Hematopoietic multipotent progenitor cell (in vitro differentiated cells): Measurements from ENCODE around the gene IGFBP4. TPM values are rescaled to one million over a fixed set of nuclear protein-coding genes. Genes with fewer than 3 reads are reported as not detected.

Experiments
- DNase-seq, 3 donors: peaks; one replicate each; pipeline ENCODE4 v3.0.0-alpha.2; 2011 to 2015; ENCODE audit warnings: low read depth in 2 of 3, low spot score in 2 of 3
- total RNA-seq: library from RNA; depleted of rRNA; stranded (reverse); fragments of >200 nt; gene quantifications from one replicate; pipeline ENCODE4 v1.2.3, GENCODE V29; 2012

Gene IGFBP4
- total RNA-seq, 1 donor: 1.3 TPM

- DNase-seq: no peak
Observed at GRCh38 chr17:40485851-40486521, 42.7 kb downstream of the IGFBP4 start.

- DNase-seq: no peak
Observed at GRCh38 chr17:40486522-40487370, 43.5 kb downstream of the IGFBP4 start.

DNA sequence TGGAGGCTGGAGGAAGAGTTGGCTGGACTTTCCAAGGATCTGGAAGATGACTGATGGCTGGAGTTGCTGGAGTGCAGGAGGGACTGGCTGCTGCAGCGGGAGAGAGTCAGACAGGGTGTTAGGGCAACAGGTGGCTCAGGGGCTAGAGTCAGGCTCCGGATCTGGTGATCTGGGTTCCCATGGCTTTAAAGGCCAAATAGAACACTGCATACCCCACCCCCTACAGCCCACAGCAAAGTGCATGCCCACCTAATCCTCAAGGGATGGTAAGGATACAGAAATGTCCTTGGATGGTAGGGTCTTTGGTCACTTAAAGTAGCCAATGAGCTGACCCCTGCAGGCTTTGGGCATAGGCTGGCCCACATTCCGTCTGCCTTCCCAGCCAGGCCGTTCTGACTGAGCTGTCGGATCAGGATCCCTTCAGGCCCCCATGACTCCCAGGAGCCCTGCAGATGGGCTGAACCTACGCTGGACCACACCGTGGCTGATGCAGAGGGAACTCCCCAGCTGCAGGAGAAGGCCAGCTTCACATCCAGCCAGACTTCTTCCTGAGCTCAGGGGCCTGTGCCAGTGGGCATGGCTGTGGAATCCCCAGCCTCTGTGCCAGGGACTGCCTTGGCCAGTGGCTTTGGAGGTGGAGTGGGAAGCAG lies 44.2 kb downstream of the IGFBP4 start:
- no peak for DNase-seq

- DNase-seq: no peak
Observed at GRCh38 chr17:40490289-40490853, 47.1 kb downstream of the IGFBP4 start.

- DNase-seq: no peak
Observed at GRCh38 chr17:40490982-40491381, 47.7 kb downstream of the IGFBP4 start.

DNA sequence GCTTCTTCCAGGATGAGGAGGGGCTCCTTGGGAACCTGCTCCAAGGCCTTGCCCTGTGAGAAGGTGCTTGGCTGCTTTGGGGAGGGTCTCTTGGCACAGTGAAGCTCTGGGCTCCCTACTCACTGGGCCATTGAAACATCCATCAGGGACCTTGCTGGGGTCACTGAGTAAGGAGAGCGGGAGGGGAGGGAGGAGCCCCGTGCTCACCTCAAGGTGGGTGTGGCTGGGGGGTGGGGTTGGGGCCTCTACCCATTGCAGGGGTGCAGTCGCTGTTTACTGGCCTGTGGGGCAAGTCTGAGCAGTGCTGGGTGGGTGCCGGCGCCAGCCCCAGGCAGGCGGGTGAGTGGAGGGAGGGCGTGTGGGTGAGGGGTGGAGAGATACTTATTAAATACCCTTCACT lies 48.2 kb downstream of the IGFBP4 start:
- no peak for DNase-seq

DNA sequence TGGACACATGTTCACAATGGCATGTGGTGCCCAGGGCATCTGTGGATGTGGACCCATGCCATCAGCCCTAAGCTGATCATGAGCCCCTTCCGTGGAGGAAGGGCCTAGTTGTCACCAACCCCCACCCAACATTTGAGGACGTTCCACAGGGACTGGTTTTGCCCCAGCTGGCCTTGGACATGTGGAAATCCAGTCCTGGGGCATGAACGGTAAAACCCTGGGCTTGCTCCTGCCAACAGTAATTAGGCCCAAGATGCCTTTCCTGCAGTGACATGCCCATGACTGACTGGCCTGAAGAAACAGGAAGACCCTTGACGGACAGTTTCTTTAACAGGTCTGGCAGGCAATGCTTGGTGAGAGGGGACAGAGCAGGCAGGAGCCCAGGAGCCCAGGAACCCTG lies 50.4 kb downstream of the IGFBP4 start:
- DNase-seq: no peak

- no peak for DNase-seq
Observed at GRCh38 chr17:40495140-40495539, 51.9 kb downstream of the IGFBP4 start.

GRCh38 chr17:40496170-40496569 lies 52.9 kb downstream of the IGFBP4 start:
- no peak for DNase-seq

DNA sequence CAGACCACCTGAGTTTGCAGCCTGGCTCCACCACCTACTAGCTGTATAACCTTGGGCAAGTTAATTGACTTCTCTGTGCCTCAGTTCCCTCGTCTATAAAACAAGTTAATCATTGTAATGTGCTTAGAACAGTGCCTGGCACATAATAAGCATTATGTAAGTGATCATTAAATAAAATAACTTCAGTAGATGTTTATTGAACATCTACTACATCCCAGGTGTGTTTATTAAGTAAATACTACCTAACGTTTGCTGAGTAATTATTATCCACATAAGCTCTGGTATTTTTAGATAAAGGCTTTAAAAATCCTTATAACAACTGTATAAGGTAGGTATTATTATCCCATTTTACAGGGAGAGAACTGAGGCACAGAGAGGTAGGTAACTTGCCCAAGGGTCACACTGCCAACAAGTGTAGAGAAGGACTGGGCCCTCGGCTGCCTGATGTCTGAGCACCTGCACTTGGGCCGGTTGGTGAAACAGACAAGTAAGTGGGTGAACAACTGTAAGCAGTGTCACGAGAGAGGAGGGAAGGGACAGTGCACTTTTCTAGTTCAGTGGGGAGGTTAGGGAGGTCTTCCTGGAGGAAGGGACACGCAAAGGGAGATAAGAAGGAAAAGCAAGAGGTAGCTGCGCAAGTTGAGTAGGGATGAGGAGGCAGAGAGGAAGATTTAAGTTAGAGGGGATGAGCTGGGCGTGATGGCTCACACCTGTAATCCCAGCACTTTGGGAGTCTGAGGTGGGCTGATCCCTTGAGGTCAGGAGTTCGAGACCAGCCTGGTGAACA lies 53.6 kb downstream of the IGFBP4 start:
- DNase-seq: no peak

DNA sequence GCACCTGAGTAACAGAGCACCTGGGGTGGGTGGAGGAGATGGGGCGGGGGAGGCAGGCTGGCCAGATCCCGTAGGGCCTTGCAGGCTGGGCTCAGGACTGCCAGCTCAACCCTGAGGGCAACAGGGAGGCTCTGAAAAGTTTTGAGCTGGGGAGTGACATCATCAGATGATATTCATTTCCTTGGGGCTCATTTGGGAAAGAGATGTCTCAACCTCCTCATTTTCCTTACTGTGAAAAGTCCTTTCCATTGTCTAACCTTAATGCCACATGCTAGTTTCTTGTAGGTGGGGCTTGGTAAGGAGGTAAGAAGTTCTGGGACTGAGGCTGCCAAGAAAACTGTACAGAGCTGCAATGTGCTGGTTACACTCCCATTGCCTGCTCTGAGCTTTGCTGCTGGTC lies 54.4 kb downstream of the IGFBP4 start:
- DNase-seq: no peak

GRCh38 chr17:40498281-40499084 lies 55.2 kb downstream of the IGFBP4 start:
- no peak for DNase-seq

DNA sequence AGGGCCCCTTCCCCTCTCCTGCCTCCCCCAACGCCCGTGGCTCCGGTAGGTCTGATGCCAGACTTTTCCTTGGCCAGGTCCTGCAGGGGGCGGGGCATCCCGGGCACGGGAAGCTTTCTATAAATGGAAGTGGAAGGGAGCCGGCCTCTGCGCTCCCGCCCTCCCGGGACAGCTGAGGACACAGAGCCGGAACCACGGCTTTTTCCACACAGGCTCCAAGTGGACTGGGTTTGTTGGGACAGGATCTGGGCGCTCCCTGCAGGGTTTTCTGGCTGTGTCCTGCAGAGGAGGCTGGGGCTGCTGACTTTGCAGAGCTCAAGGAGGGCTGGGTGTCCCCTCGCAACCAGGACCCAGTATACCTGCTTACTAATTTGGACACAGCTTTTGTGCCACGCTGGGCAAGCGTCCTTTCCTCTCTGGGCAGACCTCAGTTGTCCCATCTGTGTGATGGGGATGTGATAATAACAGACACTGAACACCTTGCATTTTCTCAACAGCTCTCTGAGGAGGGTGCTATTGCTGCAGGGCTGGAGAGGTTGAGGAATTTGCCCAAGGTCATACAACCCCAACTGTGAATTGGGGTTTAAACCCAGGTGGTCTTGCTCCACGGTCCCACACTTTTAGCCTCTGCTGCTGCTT lies 56.4 kb downstream of the IGFBP4 start:
- no peak for DNase-seq

GRCh38 chr17:40500190-40500589 lies 56.9 kb downstream of the IGFBP4 start:
- no peak for DNase-seq

- DNase-seq: no peak
Observed at GRCh38 chr17:40500709-40501108, 57.5 kb downstream of the IGFBP4 start.

DNA sequence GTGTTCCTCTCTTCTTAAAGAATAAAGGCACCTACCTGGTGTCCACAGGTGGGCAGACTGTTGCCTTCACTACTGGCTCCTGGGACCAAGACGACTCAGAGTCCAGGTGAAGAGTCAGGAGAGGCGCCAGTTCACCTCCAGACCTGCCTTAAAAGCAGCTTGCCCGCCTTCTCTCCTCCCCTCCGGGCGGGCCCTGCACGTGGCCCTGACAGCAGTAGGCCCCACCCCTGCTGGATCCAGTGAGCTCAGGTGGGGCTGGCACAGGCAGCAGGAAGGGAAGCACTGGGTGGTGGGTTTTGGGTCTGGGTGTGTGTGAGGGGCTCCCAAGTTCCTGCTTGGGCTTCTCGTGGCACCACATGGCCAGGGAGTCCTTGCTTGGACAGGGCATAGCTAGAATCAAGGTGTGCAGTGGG lies 58.3 kb downstream of the IGFBP4 start, which contains the start of gene TNS4:
Gene TNS4 (minus strand): TSS at position 125 of the 413 bp plus-strand sequence. CDS start 5,198 bp downstream, outside the sequence.
- DNase-seq: no peak

- no peak for DNase-seq
Observed at GRCh38 chr17:40502716-40503115, 59.5 kb downstream of the IGFBP4 start.

GRCh38 chr17:40503154-40503553 lies 59.9 kb downstream of the IGFBP4 start:
- no peak for DNase-seq

DNA sequence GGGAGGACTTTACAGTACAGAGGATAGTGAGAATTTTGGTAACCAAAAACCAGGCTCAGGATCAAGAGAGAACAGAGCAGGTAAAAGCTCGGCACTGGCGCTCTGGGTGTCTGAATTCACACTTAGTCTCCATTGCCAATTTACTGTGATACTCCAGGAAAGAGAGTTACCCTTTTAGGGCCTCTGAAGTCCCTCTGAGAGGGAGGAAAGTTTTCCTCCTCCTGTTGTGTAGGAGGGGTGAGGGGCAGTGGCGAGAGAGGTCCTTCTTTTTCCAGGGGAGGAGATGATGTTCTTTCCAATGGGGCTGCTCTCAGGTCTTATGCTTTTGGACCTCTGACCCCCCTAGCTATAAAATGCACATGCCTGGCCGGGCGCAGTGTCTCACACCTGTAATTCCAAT lies 63.5 kb downstream of the IGFBP4 start:
- no peak for DNase-seq
